ENCODE data around the gene SEMA6A.

Gene SEMA6A

GRCh38 chr5:116510517-116510916, 64.1 kb downstream of the SEMA6A start:
- no peak overlapping the region for H3K4me2 ChIP-seq (ENCODE audit: low read length)
- no peak overlapping the region for H3K27ac ChIP-seq (ENCODE audit: low read depth, low read length, poor library complexity, severe bottlenecking)
- H3K9me3 ChIP-seq (ENCODE audit: low read length) = no peaks in the 10 kb centered on the region
- H3K4me3 ChIP-seq (ENCODE audit: low read depth, low read length, poor library complexity, severe bottlenecking) = no peak overlapping the region
- H3K9me2 ChIP-seq (ENCODE audit: low read depth, low read length) = no peaks in the 10 kb centered on the region
- H3K27me3 ChIP-seq (ENCODE audit: insufficient read depth, low read length) = no peaks in the 10 kb centered on the region
- H4K20me1 ChIP-seq (ENCODE audit: insufficient read depth, low read length) = no peaks in the 10 kb centered on the region
- H3K4me1 ChIP-seq (ENCODE audit: insufficient read depth, low read length, severe bottlenecking) = no peaks in the 10 kb centered on the region
- no peaks in the 10 kb centered on the region for H3K36me3 ChIP-seq (ENCODE audit: insufficient read depth, low read length)
- no peaks in the 10 kb centered on the region for H3F3A ChIP-seq (ENCODE audit: insufficient read depth, low read length)
- TF ChIP-seq EZH2 (IDR thresholded peaks at IDR 0.05; ENCODE audit: borderline replicate concordance, low read length) = no peak
- TF ChIP-seq, protein P1, sequence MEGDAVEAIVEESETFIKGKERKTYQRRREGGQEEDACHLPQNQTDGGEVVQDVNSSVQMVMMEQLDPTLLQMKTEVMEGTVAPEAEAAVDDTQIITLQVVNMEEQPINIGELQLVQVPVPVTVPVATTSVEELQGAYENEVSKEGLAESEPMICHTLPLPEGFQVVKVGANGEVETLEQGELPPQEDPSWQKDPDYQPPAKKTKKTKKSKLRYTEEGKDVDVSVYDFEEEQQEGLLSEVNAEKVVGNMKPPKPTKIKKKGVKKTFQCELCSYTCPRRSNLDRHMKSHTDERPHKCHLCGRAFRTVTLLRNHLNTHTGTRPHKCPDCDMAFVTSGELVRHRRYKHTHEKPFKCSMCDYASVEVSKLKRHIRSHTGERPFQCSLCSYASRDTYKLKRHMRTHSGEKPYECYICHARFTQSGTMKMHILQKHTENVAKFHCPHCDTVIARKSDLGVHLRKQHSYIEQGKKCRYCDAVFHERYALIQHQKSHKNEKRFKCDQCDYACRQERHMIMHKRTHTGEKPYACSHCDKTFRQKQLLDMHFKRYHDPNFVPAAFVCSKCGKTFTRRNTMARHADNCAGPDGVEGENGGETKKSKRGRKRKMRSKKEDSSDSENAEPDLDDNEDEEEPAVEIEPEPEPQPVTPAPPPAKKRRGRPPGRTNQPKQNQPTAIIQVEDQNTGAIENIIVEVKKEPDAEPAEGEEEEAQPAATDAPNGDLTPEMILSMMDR (IDR thresholded peaks at IDR 0.05; ENCODE audit: low read length) = no peak
- H2AFZ ChIP-seq (ENCODE audit: low read length) = no peak overlapping the region
- H3K9ac ChIP-seq (ENCODE audit: low read length) = no peak overlapping the region
- no peaks in the 10 kb centered on the region for H3K79me2 ChIP-seq (ENCODE audit: insufficient read depth, low read length)

DNA sequence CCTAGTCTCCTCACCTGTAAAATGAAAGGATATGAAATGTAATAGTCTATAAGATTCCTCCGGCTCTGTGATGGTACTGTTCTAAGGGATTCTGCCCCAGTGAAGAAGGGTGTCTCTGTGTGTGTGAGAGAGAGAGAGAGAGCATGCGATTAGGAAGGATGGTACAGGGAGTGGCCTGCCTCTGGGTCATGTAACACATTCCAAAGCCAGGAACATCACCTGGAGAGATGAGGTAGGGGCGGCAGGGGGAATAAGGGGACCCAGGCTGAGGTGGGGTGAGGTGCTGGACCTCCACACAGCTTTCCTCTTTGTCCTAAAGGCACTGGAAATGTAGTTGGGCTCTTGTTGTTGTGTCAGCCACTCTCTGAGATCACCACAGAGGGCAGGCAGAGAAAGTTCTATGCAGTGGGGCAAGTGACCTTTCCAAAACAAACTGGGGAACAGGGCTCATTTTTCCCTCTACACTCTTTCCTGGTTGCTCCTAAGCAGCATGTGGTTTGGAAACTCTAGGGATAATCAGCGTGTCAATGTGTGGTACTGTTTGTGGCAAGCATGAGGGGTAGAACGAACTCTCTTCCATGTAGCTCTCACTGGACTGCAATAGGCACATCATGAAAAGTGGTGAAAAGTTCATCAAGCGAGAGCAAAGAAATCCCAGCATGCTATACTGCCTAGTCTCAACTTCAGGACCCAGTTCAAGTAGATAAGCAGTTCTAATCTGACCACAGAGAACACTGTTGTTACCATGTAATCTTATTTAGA, 65.0 kb downstream of the SEMA6A start:
- Histone ChIP-seq H3K79me2 (ENCODE audit: insufficient read depth, low read length) (no peaks in the 10 kb centered on the region), H3K9me2 (ENCODE audit: low read depth, low read length) (no peaks in the 10 kb centered on the region), H4K20me1 (ENCODE audit: insufficient read depth, low read length) (no peaks in the 10 kb centered on the region), H3K4me3 (ENCODE audit: low read depth, low read length, poor library complexity, severe bottlenecking) (no peak overlapping the region), H3F3A (ENCODE audit: insufficient read depth, low read length) (no peaks in the 10 kb centered on the region), H3K36me3 (ENCODE audit: insufficient read depth, low read length) (no peaks in the 10 kb centered on the region), H3K27me3 (ENCODE audit: insufficient read depth, low read length) (no peaks in the 10 kb centered on the region), H3K9ac (ENCODE audit: low read length) (no peak overlapping the region), H2AFZ (ENCODE audit: low read length) (no peak overlapping the region), H3K4me1 (ENCODE audit: insufficient read depth, low read length, severe bottlenecking) (no peaks in the 10 kb centered on the region), H3K4me2 (ENCODE audit: low read length) (no peak overlapping the region), H3K9me3 (ENCODE audit: low read length) (no peaks in the 10 kb centered on the region), H3K27ac (ENCODE audit: low read depth, low read length, poor library complexity, severe bottlenecking) (no peak overlapping the region)
- TF ChIP-seq, protein P1 (IDR thresholded peaks at IDR 0.05; ENCODE audit: low read length) = no peak
- no peak for TF ChIP-seq EZH2 (IDR thresholded peaks at IDR 0.05; ENCODE audit: borderline replicate concordance, low read length)

- H3K9me3 ChIP-seq (ENCODE audit: low read length) = no peaks in the 10 kb centered on the region
- H3K4me1 ChIP-seq (ENCODE audit: insufficient read depth, low read length, severe bottlenecking) = no peaks in the 10 kb centered on the region
- no peaks in the 10 kb centered on the region for H3K79me2 ChIP-seq (ENCODE audit: insufficient read depth, low read length)
- TF ChIP-seq, protein P1 (IDR thresholded peaks at IDR 0.05; ENCODE audit: low read length) = no peak
- TF ChIP-seq EZH2 (IDR thresholded peaks at IDR 0.05; ENCODE audit: borderline replicate concordance, low read length) = no peak
- no peaks in the 10 kb centered on the region for H3F3A ChIP-seq (ENCODE audit: insufficient read depth, low read length)
- H4K20me1 ChIP-seq (ENCODE audit: insufficient read depth, low read length) = no peaks in the 10 kb centered on the region
- no peak overlapping the region for H3K9ac ChIP-seq (ENCODE audit: low read length)
- H3K27me3 ChIP-seq (ENCODE audit: insufficient read depth, low read length) = no peaks in the 10 kb centered on the region
- no peak overlapping the region for H3K27ac ChIP-seq (ENCODE audit: low read depth, low read length, poor library complexity, severe bottlenecking)
- H3K9me2 ChIP-seq (ENCODE audit: low read depth, low read length) = no peaks in the 10 kb centered on the region
- H2AFZ ChIP-seq (ENCODE audit: low read length) = no peak overlapping the region
- H3K4me2 ChIP-seq (ENCODE audit: low read length) = no peak overlapping the region
- no peaks in the 10 kb centered on the region for H3K36me3 ChIP-seq (ENCODE audit: insufficient read depth, low read length)
- H3K4me3 ChIP-seq (ENCODE audit: low read depth, low read length, poor library complexity, severe bottlenecking) = no peak overlapping the region
These were observed 65.8 kb downstream of the SEMA6A start for GRCh38 chr5:116508835-116509234.
